Neural progenitor cell (in vitro differentiated cells): ENCODE measurements around the gene UBLCP1. TPM values are rescaled to one million over a fixed set of nuclear protein-coding genes. Genes with fewer than 3 reads are reported as not detected.
A peak's percentile ranks its signal among the peaks of the same experiment; 100 is the strongest.
"Not testable (repeated sequence)": the region's sequence is repeated elsewhere in the genome, so short reads cannot be mapped to it uniquely, and the experiment has no call there.

Experiments used
- DNase-seq: peaks from one replicate; pipeline ENCODE4 v3.0.0-alpha.2; 2016; ENCODE audit warnings: low spot score
- H2AFZ ChIP-seq: fragments of 200-600 bp; sonication (generic); replicated peaks from 2 replicates; pipeline ENCODE4 v1.6.1; 2016; ENCODE audit warnings: antibody characterized with exemption
- H3F3A ChIP-seq: fragments of 200-600 bp; sonication (generic); 2 replicates; pipeline ENCODE4 v1.6.1; 2016; ENCODE audit warnings: antibody characterized with exemption, low read depth
- H3K27ac ChIP-seq: fragments of 200-600 bp; sonication (generic); 2 replicates; pipeline ENCODE4 v1.5.1; 2016; ENCODE audit warnings: mild to moderate bottlenecking
- H3K27me3 ChIP-seq: fragments of 200-600 bp; sonication (generic); 2 replicates; pipeline ENCODE4 v1.6.1; 2016; ENCODE audit warnings: mild to moderate bottlenecking, moderate library complexity
- H3K36me3 ChIP-seq: fragments of 200-600 bp; sonication (generic); 2 replicates; pipeline ENCODE4 v1.5.1; 2016
- H3K4me1 ChIP-seq: fragments of 200-600 bp; sonication (generic); 2 replicates; pipeline ENCODE4 v1.6.1; 2016; ENCODE audit warnings: mixed run types
- H3K4me2 ChIP-seq: fragments of 200-600 bp; sonication (generic); 2 replicates; pipeline ENCODE4 v1.6.1; 2016
- H3K4me3 ChIP-seq: fragments of 200-600 bp; sonication (generic); 2 replicates; pipeline ENCODE4 v1.5.1; 2016
- H3K79me2 ChIP-seq: fragments of 200-600 bp; sonication (generic); 2 replicates; pipeline ENCODE4 v1.6.1; 2016; ENCODE audit warnings: low read depth
- H3K9ac ChIP-seq: fragments of 200-600 bp; sonication (generic); 2 replicates; pipeline ENCODE4 v1.6.1; 2016
- H3K9me3 ChIP-seq: fragments of 200-600 bp; sonication (generic); 2 replicates; pipeline ENCODE4 v1.5.1; 2016; ENCODE audit warnings: low read depth
- H4K20me1 ChIP-seq: fragments of 200-600 bp; sonication (generic); 2 replicates; pipeline ENCODE4 v1.6.1; 2016; ENCODE audit warnings: low read depth
- H3K27ac Mint-ChIP-seq: 3 replicates; pipeline ENCODE4 v1.8.0; 2021; ENCODE audit warnings: mixed read lengths
- H3K27me3 Mint-ChIP-seq: 2 replicates; pipeline ENCODE4 v1.8.0; 2022; ENCODE audit warnings: low read depth, mild to moderate bottlenecking, inconsistent platforms, moderate library complexity, mixed read lengths; ENCODE audit not compliant: insufficient read depth
- H3K36me3 Mint-ChIP-seq: 3 replicates; pipeline ENCODE4 v1.8.0; 2021; ENCODE audit warnings: mixed read lengths
- H3K4me1 Mint-ChIP-seq: 3 replicates; pipeline ENCODE4 v1.8.0; 2021; ENCODE audit warnings: mixed read lengths
- H3K4me3 Mint-ChIP-seq: 3 replicates; pipeline ENCODE4 v1.8.0; 2021; ENCODE audit warnings: mild to moderate bottlenecking, moderate library complexity, mixed read lengths
- H3K9me3 Mint-ChIP-seq: 3 replicates; pipeline ENCODE4 v1.8.0; 2020; ENCODE audit warnings: mixed read lengths
- CTCF ChIP-seq: fragments of 200-600 bp; sonication (generic); IDR thresholded peaks from 2 replicates; pipeline ENCODE4 v1.5.1; 2017; ENCODE audit warnings: antibody characterized with exemption, mild to moderate bottlenecking
- EZH2 ChIP-seq: fragments of 200-600 bp; sonication (generic); IDR thresholded peaks from 2 replicates; pipeline ENCODE4 v1.6.1; 2017; ENCODE audit warnings: antibody characterized with exemption, mild to moderate bottlenecking, moderate library complexity
- EZH2phosphoT487 ChIP-seq: fragments of 200-600 bp; sonication (generic); IDR thresholded peaks from 2 replicates; pipeline ENCODE4 v1.6.1; 2017; ENCODE audit warnings: antibody characterized with exemption
- total RNA-seq: library from RNA; depleted of rRNA; stranded (reverse); fragments of >200 nt; gene quantifications from 2 replicates; pipeline ENCODE4 v1.2.3, GENCODE V29; 2015; ENCODE audit warnings: low replicate concordance

Gene UBLCP1
- total RNA-seq, 1 donor from 2014 or later = 79.1 TPM

GRCh38 chr5:159263569-159263905 is 447 bp downstream of the UBLCP1 start:
- Histone ChIP-seq H3K4me3 (peak overlapping the region; percentile 84), H2AFZ (peak overlapping the region; percentile 92), H3K9ac (peak overlapping the region; percentile 50), H4K20me1 (peaks cover 4% of the 10 kb centered on the region), H3F3A (no peaks in the 10 kb centered on the region), H3K4me1 (peaks cover 8% of the 10 kb centered on the region), H3K79me2 (peaks cover 56% of the 10 kb centered on the region), H3K27ac (no peak overlapping the region), H3K9me3 (no peaks in the 10 kb centered on the region), H3K36me3 (no peaks in the 10 kb centered on the region), H3K4me2 (peak overlapping the region; percentile 94), H3K27me3 (peaks cover 30% of the 10 kb centered on the region)
- no peak for DNase-seq
- Mint-ChIP-seq H3K27me3 (peaks cover 5% of the 10 kb centered on the region), H3K27ac (peak overlapping the region; percentile 93), H3K36me3 (peaks cover 20% of the 10 kb centered on the region), H3K9me3 (peaks cover 11% of the 10 kb centered on the region), H3K4me3 (peak overlapping the region; percentile 95), H3K4me1 (peaks cover 17% of the 10 kb centered on the region)
- TF ChIP-seq EZH2phosphoT487 (no peak), CTCF (no peak), EZH2 (no peak)

DNA sequence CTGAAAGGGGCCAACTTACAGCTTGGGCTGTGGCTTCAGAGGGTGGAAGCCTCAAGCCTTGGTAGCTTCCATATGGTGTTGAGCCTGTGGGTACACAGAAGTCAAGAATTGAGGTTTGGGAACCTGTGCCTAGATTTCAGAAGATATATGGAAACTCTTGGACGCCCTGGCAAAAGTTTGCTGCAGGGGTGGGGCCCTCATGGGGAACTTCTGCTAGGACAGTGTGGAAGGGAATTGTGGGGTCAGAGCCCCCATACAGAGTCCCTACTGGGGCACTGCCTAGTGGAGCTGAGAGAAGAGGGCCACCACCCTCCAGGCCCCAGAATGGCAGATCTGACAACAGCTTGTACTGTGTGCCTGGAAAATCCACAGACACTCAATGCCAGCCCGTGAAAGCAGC is 3.7 kb downstream of the UBLCP1 start:
- not testable (repeated sequence) for H3K27ac Mint-ChIP-seq, H3K4me3 Mint-ChIP-seq, H3K27ac ChIP-seq, H3F3A ChIP-seq, H3K27me3 Mint-ChIP-seq, H3K9me3 ChIP-seq, H2AFZ ChIP-seq, DNase-seq, H3K27me3 ChIP-seq, H3K4me3 ChIP-seq, H3K4me1 ChIP-seq, H3K4me2 ChIP-seq, H3K9ac ChIP-seq, H4K20me1 ChIP-seq
- Mint-ChIP-seq H3K36me3 (peaks cover 28% of the 10 kb centered on the region), H3K9me3 (peaks cover 11% of the 10 kb centered on the region), H3K4me1 (peaks cover 17% of the 10 kb centered on the region)
- Histone ChIP-seq H3K79me2 (peaks cover 56% of the 10 kb centered on the region), H3K36me3 (peaks cover 21% of the 10 kb centered on the region)

DNA sequence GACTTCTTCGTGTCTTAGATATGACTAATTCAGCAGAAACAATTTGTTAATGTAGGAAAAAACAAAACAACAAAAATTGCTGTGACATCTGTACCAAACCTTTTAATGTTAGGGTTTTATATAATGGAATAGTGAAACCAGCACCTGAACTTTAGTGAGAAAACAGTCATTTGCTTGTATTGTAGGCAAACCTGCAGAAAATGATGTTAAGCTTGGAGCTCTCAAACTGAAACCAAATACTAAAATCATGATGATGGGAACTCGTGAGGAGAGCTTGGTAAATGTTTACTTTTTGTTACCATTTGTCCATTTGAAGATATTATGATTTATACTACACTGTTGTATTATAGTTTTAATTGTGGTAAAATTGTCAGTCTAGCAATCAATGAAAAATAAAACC is 6.6 kb downstream of the UBLCP1 start:
- TF ChIP-seq CTCF = no peak
- TF ChIP-seq EZH2phosphoT487 = no peak
- H3K9me3 ChIP-seq = no peaks in the 10 kb centered on the region

GRCh38 chr5:159273923-159274322 is 10.8 kb downstream of the UBLCP1 start:
- no peaks in the 10 kb centered on the region for H3K27me3 ChIP-seq
- H2AFZ ChIP-seq = no peak overlapping the region
- no peak for DNase-seq
- H3K9me3 ChIP-seq = no peaks in the 10 kb centered on the region
- Mint-ChIP-seq H3K4me3 (no peak overlapping the region), H3K4me1 (no peaks in the 10 kb centered on the region), H3K27ac (no peak overlapping the region), H3K9me3 (no peaks in the 10 kb centered on the region), H3K36me3 (peaks cover 9% of the 10 kb centered on the region), H3K27me3 (no peaks in the 10 kb centered on the region)
- H3K36me3 ChIP-seq = peaks cover 24% of the 10 kb centered on the region
- H4K20me1 ChIP-seq = no peaks in the 10 kb centered on the region
- no peak overlapping the region for H3K9ac ChIP-seq
- TF ChIP-seq EZH2 = no peak
- TF ChIP-seq CTCF = no peak
- no peak for TF ChIP-seq EZH2phosphoT487
- H3K79me2 ChIP-seq = no peaks in the 10 kb centered on the region
- H3K4me1 ChIP-seq = no peaks in the 10 kb centered on the region
- no peak overlapping the region for H3K4me3 ChIP-seq
- H3K4me2 ChIP-seq = no peak overlapping the region
- H3K27ac ChIP-seq = no peak overlapping the region
- no peaks in the 10 kb centered on the region for H3F3A ChIP-seq

More for the DNA sequence above, 6.6 kb downstream of the UBLCP1 start:
- Histone ChIP-seq H3K27ac (no peak overlapping the region), H3K36me3 (peaks cover 24% of the 10 kb centered on the region), H3K4me1 (no peaks in the 10 kb centered on the region), H3F3A (no peaks in the 10 kb centered on the region), H3K9ac (no peak overlapping the region), H3K79me2 (peaks cover 36% of the 10 kb centered on the region), H4K20me1 (no peaks in the 10 kb centered on the region), H3K27me3 (no peaks in the 10 kb centered on the region), H3K4me3 (no peak overlapping the region), H3K4me2 (no peak overlapping the region), H2AFZ (no peak overlapping the region)
- H3K27ac Mint-ChIP-seq = no peak overlapping the region
- H3K36me3 Mint-ChIP-seq = peaks cover 28% of the 10 kb centered on the region
- no peak overlapping the region for H3K4me3 Mint-ChIP-seq
- H3K9me3 Mint-ChIP-seq = peaks cover 11% of the 10 kb centered on the region
- no peak for DNase-seq
- H3K27me3 Mint-ChIP-seq = peaks cover 5% of the 10 kb centered on the region
- no peaks in the 10 kb centered on the region for H3K4me1 Mint-ChIP-seq
